Glutamatergic neuron (in vitro differentiated cells): ENCODE measurements around the gene KNOP1. TPM values are rescaled to one million over a fixed set of nuclear protein-coding genes. Genes with fewer than 3 reads are reported as not detected.

ENCODE experiments used
- DNase-seq: peaks from one replicate; pipeline ENCODE4 v3.0.0; 2022
- H3K27ac Mint-ChIP-seq: one replicate; pipeline ENCODE4 v1.8.0; 2020; ENCODE audit warnings: mild to moderate bottlenecking, mixed read lengths, inconsistent platforms; ENCODE audit not compliant: unreplicated experiment
- H3K27me3 Mint-ChIP-seq: one replicate; pipeline ENCODE4 v1.8.0; 2020; ENCODE audit warnings: mild to moderate bottlenecking, moderate library complexity, mixed read lengths, inconsistent platforms; ENCODE audit not compliant: unreplicated experiment
- H3K36me3 Mint-ChIP-seq: one replicate; pipeline ENCODE4 v1.8.0; 2020; ENCODE audit warnings: mild to moderate bottlenecking, mixed read lengths, inconsistent platforms; ENCODE audit not compliant: unreplicated experiment
- H3K4me1 Mint-ChIP-seq: one replicate; pipeline ENCODE4 v1.8.0; 2020; ENCODE audit warnings: mild to moderate bottlenecking, low read depth, mixed read lengths, inconsistent platforms; ENCODE audit not compliant: unreplicated experiment
- H3K4me3 Mint-ChIP-seq: one replicate; pipeline ENCODE4 v1.8.0; 2020; ENCODE audit warnings: mild to moderate bottlenecking, mixed read lengths, inconsistent platforms; ENCODE audit not compliant: unreplicated experiment
- H3K9me3 Mint-ChIP-seq: one replicate; pipeline ENCODE4 v1.8.0; 2020; ENCODE audit warnings: mild to moderate bottlenecking, moderate library complexity, mixed read lengths, inconsistent platforms; ENCODE audit not compliant: unreplicated experiment
- total RNA-seq: library from RNA; stranded (reverse); fragmentation: NEBNext Ultra II Directional; extraction: Animal tissue kit (Norgen Biotek cat#: 25700); gene quantifications from one replicate; pipeline ENCODE4 v1.2.1, GENCODE V29; 2021; ENCODE audit not compliant: unreplicated experiment
- TF ChIP-seq, protein P1 (sequence below): fragments of 200-600 bp; sonication (generic); IDR thresholded peaks from one replicate; pipeline ENCODE4 v1.5.0; 2021; ENCODE audit not compliant: partially characterized antibody, unreplicated experiment

Gene KNOP1
- total RNA-seq, 1 donor from 2014 or later, result 25.6 TPM

DNA sequence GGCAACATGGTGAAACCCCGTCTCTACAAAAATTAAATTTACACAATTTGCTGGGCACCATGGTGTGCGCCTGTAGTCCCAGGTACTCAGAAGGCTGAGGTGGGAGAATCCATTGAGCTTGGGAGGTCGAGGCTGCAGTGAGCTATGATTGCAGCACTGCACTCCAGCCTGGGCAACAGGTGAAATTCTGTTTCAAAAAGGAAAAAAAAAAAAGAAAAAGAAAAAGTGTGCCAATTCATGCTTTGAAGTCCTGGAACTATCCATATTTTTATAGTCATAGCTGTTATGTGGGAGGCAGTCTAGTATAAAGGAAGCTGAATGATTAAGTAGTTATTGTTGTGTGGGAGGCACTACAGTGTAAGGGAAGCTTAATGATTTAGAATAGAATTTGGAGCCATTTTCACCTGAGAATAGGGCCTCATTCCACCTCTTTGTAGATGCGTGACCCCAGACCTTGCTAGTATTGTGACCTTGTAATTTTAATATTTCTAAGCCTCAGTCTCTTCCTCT is 31.6 kb upstream of the KNOP1 start:
- Mint-ChIP-seq H3K9me3 (no peaks in the 10 kb centered on the region), H3K4me3 (no peak overlapping the region), H3K27me3 (no peaks in the 10 kb centered on the region), H3K36me3 (no peaks in the 10 kb centered on the region), H3K4me1 (peaks cover 9% of the 10 kb centered on the region), H3K27ac (no peak overlapping the region)
- no peak for DNase-seq
- TF ChIP-seq, protein P1, sequence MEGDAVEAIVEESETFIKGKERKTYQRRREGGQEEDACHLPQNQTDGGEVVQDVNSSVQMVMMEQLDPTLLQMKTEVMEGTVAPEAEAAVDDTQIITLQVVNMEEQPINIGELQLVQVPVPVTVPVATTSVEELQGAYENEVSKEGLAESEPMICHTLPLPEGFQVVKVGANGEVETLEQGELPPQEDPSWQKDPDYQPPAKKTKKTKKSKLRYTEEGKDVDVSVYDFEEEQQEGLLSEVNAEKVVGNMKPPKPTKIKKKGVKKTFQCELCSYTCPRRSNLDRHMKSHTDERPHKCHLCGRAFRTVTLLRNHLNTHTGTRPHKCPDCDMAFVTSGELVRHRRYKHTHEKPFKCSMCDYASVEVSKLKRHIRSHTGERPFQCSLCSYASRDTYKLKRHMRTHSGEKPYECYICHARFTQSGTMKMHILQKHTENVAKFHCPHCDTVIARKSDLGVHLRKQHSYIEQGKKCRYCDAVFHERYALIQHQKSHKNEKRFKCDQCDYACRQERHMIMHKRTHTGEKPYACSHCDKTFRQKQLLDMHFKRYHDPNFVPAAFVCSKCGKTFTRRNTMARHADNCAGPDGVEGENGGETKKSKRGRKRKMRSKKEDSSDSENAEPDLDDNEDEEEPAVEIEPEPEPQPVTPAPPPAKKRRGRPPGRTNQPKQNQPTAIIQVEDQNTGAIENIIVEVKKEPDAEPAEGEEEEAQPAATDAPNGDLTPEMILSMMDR, result no peak

DNA sequence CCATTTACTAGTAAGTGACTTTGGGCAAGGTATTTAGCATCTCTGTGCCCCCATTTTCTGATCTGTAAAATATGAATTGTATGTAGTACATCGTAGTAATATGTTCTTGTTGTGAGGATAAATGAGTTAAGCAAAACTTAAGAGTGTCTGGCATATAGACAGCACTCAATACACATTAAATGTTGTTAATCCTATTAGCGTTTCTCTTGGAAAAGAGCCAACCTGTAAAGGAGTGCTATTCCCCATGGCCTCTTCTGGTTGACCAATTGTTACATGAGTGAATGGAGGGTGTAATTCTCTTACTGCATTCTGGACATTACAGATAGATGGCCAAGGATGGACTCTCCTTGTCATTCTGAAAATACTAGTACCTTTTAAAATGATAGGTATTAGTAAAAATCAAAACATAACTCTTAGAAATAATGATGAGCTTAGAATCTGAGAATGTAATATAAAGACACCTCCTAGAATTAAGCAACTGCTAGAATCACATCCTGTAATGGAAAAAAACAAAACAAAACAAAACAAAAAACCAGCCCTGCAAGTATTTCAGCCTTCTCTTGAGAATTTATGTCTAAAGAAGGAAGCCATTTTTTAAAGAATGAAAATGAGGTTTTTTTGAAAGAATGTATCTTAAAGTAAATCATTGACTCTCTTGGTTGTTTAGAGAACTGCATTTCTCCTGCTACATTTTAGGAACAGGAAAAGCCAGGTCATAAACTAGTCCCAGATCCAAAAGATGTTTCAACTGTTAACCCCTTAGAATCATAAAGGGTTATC is 30.6 kb upstream of the KNOP1 start:
- Mint-ChIP-seq H3K36me3 (no peaks in the 10 kb centered on the region), H3K27me3 (no peaks in the 10 kb centered on the region), H3K4me3 (no peak overlapping the region), H3K9me3 (no peaks in the 10 kb centered on the region), H3K27ac (no peak overlapping the region), H3K4me1 (peaks cover 9% of the 10 kb centered on the region)
- TF ChIP-seq, protein P1, result no peak
- DNase-seq, result no peak

DNA sequence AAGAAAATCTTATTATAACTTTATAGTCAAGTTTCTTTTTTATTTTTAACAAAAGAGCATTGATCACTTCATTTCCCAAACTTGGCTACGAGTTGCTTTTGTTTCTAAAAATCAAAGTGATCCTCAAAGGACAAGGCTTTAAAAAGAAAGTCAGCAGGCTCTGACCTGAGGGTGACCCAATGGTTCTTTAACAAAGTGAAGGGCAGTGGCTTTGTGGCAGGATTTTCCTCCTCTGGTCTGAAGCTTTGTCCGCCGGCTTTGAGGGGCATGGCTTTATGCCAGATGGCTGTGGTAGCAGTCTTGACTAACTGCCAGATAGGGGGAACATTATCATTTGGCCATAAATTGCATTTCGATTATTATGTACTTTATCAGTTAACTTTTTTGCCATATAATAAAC is 28.5 kb upstream of the KNOP1 start:
- no peak overlapping the region for H3K4me3 Mint-ChIP-seq
- no peak for DNase-seq
- no peak overlapping the region for H3K27ac Mint-ChIP-seq
- no peaks in the 10 kb centered on the region for H3K27me3 Mint-ChIP-seq
- TF ChIP-seq, protein P1, result no peak
- peaks cover 9% of the 10 kb centered on the region for H3K4me1 Mint-ChIP-seq
- no peaks in the 10 kb centered on the region for H3K36me3 Mint-ChIP-seq
- no peaks in the 10 kb centered on the region for H3K9me3 Mint-ChIP-seq

DNA sequence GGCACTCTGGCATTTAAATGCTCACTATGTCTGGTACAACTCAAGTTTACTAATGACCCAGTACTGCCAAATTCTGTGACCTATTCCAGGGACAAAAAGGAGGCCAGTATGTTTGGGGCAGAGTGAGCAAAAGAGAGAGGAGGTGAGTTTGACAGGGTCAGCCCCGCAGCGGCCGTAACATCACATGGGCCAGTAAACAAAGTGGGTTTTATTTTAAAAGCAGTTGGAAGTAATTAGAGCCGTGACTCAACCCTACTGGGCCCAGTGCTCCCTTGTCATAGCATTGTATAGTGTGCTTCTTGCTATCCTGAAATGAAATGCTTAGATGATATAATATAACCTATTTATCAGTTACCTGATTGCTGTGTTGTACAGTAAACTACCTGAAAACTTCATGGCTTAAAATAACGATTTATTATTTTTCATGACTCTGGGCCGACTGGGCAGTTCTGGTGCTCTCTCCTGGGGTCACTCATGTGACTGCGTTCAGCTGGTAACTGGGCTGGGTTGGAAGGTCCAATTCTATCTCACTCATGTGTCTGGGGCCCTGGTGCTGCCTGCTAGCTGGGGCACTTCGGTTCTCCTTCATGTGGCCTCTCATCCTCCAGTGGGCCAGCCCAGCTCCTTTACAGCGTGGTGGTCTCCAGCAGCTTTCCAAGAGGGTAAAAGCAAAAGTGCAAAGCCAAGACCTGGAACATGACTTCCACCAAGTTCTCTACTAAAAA is 27.4 kb upstream of the KNOP1 start:
- Mint-ChIP-seq H3K4me3 (no peak overlapping the region), H3K27me3 (no peaks in the 10 kb centered on the region), H3K9me3 (no peaks in the 10 kb centered on the region), H3K4me1 (peaks cover 9% of the 10 kb centered on the region), H3K36me3 (no peaks in the 10 kb centered on the region), H3K27ac (no peak overlapping the region)
- DNase-seq, result no peak
- TF ChIP-seq, protein P1, result no peak

- TF ChIP-seq, protein P1, result no peak
Observed at GRCh38 chr16:19744670-19745069, 26.6 kb upstream of the KNOP1 start.

More at GRCh38 chr16:19744670-19745069, 26.6 kb upstream of the KNOP1 start:
- H3K36me3 Mint-ChIP-seq, result no peaks in the 10 kb centered on the region
- H3K4me3 Mint-ChIP-seq, result no peak overlapping the region
- H3K27ac Mint-ChIP-seq, result no peak overlapping the region
- H3K27me3 Mint-ChIP-seq, result peaks cover 2% of the 10 kb centered on the region
- H3K4me1 Mint-ChIP-seq, result peaks cover 9% of the 10 kb centered on the region
- no peak for DNase-seq
- H3K9me3 Mint-ChIP-seq, result no peaks in the 10 kb centered on the region
